Adipocyte (in vitro differentiated cells): Measurements from ENCODE around the gene CFAP20.
"Not testable (repeated sequence)": the region's sequence is repeated elsewhere in the genome, so short reads cannot be mapped to it uniquely, and the experiment has no call there.

ENCODE experiments used
- DNase-seq: peaks from one replicate; pipeline ENCODE4 v3.0.0-alpha.2; 2015; ENCODE audit warnings: low read depth
- H3K27me3 ChIP-seq: replicated peaks from 2 replicates; pipeline ENCODE4 v1.7.0; 2013; ENCODE audit warnings: mild to moderate bottlenecking, low read length, moderate library complexity; ENCODE audit not compliant: control insufficient read depth, insufficient read depth
- H3K36me3 ChIP-seq: 2 replicates; pipeline ENCODE4 v1.7.0; 2013; ENCODE audit warnings: low read length, mild to moderate bottlenecking, moderate library complexity; ENCODE audit not compliant: control insufficient read depth, insufficient read depth, severe bottlenecking
- H3K4me1 ChIP-seq: 2 replicates; pipeline ENCODE4 v1.7.0; 2013; ENCODE audit warnings: mild to moderate bottlenecking, low read length, moderate library complexity; ENCODE audit not compliant: control insufficient read depth, insufficient read depth
- H3K4me3 ChIP-seq: 2 replicates; pipeline ENCODE4 v1.7.0; 2013; ENCODE audit warnings: mild to moderate bottlenecking, low read length, moderate library complexity
- H3K9ac ChIP-seq: 2 replicates; pipeline ENCODE4 v1.7.0; 2013; ENCODE audit warnings: mild to moderate bottlenecking, low read length, moderate library complexity
- H3K9me3 ChIP-seq: 2 replicates; pipeline ENCODE4 v1.7.0; 2013; ENCODE audit warnings: mild to moderate bottlenecking, low read length, moderate library complexity; ENCODE audit not compliant: control insufficient read depth

Gene CFAP20

GRCh38 chr16:58080657-58081056, 48.5 kb downstream of the CFAP20 start:
- H3K27me3 ChIP-seq, H3K36me3 ChIP-seq, H3K4me3 ChIP-seq, H3K9ac ChIP-seq, DNase-seq, H3K4me1 ChIP-seq: not testable (repeated sequence)
- peaks cover 17% of the 10 kb centered on the region for H3K9me3 ChIP-seq

- H3K27me3 ChIP-seq = no peaks in the 10 kb centered on the region
- H3K4me1 ChIP-seq = no peaks in the 10 kb centered on the region
- H3K9me3 ChIP-seq = peaks cover 20% of the 10 kb centered on the region
- H3K36me3 ChIP-seq = no peaks in the 10 kb centered on the region
- no peak overlapping the region for H3K9ac ChIP-seq
- H3K4me3 ChIP-seq = no peak overlapping the region
- no peak for DNase-seq
Measured at GRCh38 chr16:58077796-58078195, 51.4 kb downstream of the CFAP20 start.

GRCh38 chr16:58076514-58076913, 52.7 kb downstream of the CFAP20 start:
- Histone ChIP-seq H3K27me3 (no peaks in the 10 kb centered on the region), H3K9me3 (peaks cover 20% of the 10 kb centered on the region), H3K4me1 (no peaks in the 10 kb centered on the region), H3K4me3 (no peak overlapping the region), H3K9ac (no peak overlapping the region), H3K36me3 (no peaks in the 10 kb centered on the region)
- DNase-seq = no peak

GRCh38 chr16:58074657-58075056, 54.5 kb downstream of the CFAP20 start:
- Histone ChIP-seq H3K4me3 (no peak overlapping the region), H3K9ac (no peak overlapping the region), H3K27me3 (no peaks in the 10 kb centered on the region), H3K9me3 (peaks cover 20% of the 10 kb centered on the region), H3K36me3 (no peaks in the 10 kb centered on the region), H3K4me1 (no peaks in the 10 kb centered on the region)
- no peak for DNase-seq

- not testable (repeated sequence) for H3K27me3 ChIP-seq
Measured at GRCh38 chr16:58073086-58073485, 56.1 kb downstream of the CFAP20 start.

GRCh38 chr16:58072134-58072533, 57.0 kb downstream of the CFAP20 start:
- not testable (repeated sequence) for DNase-seq, H3K36me3 ChIP-seq, H3K4me3 ChIP-seq, H3K4me1 ChIP-seq, H3K27me3 ChIP-seq, H3K9ac ChIP-seq
- peaks cover 15% of the 10 kb centered on the region for H3K9me3 ChIP-seq

More at GRCh38 chr16:58073086-58073485, 56.1 kb downstream of the CFAP20 start:
- not testable (repeated sequence) for H3K9ac ChIP-seq, H3K36me3 ChIP-seq, H3K4me3 ChIP-seq, DNase-seq, H3K4me1 ChIP-seq
- H3K9me3 ChIP-seq = peaks cover 20% of the 10 kb centered on the region

GRCh38 chr16:58070585-58070984, 58.6 kb downstream of the CFAP20 start:
- DNase-seq = no peak

More at GRCh38 chr16:58070585-58070984, 58.6 kb downstream of the CFAP20 start:
- H3K4me1 ChIP-seq = no peaks in the 10 kb centered on the region
- H3K9ac ChIP-seq = no peak overlapping the region
- peaks cover 3% of the 10 kb centered on the region for H3K9me3 ChIP-seq
- no peaks in the 10 kb centered on the region for H3K36me3 ChIP-seq
- no peak overlapping the region for H3K4me3 ChIP-seq
- no peaks in the 10 kb centered on the region for H3K27me3 ChIP-seq
